Activated naive CD8-positive, alpha-beta T cell treated with anti-CD3 and anti-CD28 coated beads, Interleukin-2, amount 50 U/mL, for 16 hours (primary cell): ENCODE measurements around the gene TUBA4B.

Experiments
- DNase-seq: peaks from one replicate; pipeline ENCODE4 v3.0.0-alpha.2; 2020; ENCODE audit warnings: low read depth, low spot score

The TUBA4B gene

GRCh38 chr2:219314804-219315468 is 61.9 kb downstream of the TUBA4B start:
- DNase-seq = no peak
